ENCODE data around the gene TPBG. TPM values are rescaled to one million over a fixed set of nuclear protein-coding genes. Genes with fewer than 3 reads are reported as not detected.

The TPBG gene
- polyA plus RNA-seq (2012; ENCODE audit: missing spikeins), result 2.8 TPM

- peak; percentile 81 for FAIRE-seq
- peak; percentile 55; the same call in 1 of the 2 replicates for TF ChIP-seq POLR2A (IDR thresholded peaks at IDR 0.05; ENCODE audit: low read depth, low read length)
- 0 out of 2 replicates have a peak, but pooled peaks have one; percentile 46 for TF ChIP-seq POLR2AphosphoS5 (IDR thresholded peaks at IDR 0.05; ENCODE audit: low read depth, low read length)
- TF ChIP-seq TAF1 (IDR thresholded peaks at IDR 0.05; ENCODE audit: borderline replicate concordance, low read depth, low read length), result no peak
- DNase-seq (ENCODE audit: insufficient read length), result peak; percentile 31
These were observed at the start of gene TPBG for GRCh38 chr6:82363428-82364086. Gene TPBG, plus strand, starts transcription at chr6:82363817. Its CDS starts 1,145 bp downstream, at chr6:82364962.

GRCh38 chr6:82322386-82322785 lies 41.2 kb upstream of the TPBG start:
- DNase-seq (ENCODE audit: insufficient read length) (no peak), FAIRE-seq (no peak)
- no peak for TF ChIP-seq TAF1 (IDR thresholded peaks at IDR 0.05; ENCODE audit: borderline replicate concordance, low read depth, low read length)
- no peak for TF ChIP-seq POLR2AphosphoS5 (IDR thresholded peaks at IDR 0.05; ENCODE audit: low read depth, low read length)
- no peak for TF ChIP-seq POLR2A (IDR thresholded peaks at IDR 0.05; ENCODE audit: low read depth, low read length)

- TF ChIP-seq TAF1 (IDR thresholded peaks at IDR 0.05; ENCODE audit: borderline replicate concordance, low read depth, low read length) (no peak), POLR2A (IDR thresholded peaks at IDR 0.05; ENCODE audit: low read depth, low read length) (no peak), POLR2AphosphoS5 (IDR thresholded peaks at IDR 0.05; ENCODE audit: low read depth, low read length) (no peak)
- no peak for DNase-seq (ENCODE audit: insufficient read length)
- no peak for FAIRE-seq
These were observed 33.9 kb upstream of the TPBG start for GRCh38 chr6:82329766-82330165.

GRCh38 chr6:82330171-82330804 lies 33.3 kb upstream of the TPBG start:
- DNase-seq (ENCODE audit: insufficient read length) (no peak), FAIRE-seq (no peak)
- no peak for TF ChIP-seq POLR2AphosphoS5 (IDR thresholded peaks at IDR 0.05; ENCODE audit: low read depth, low read length)
- no peak for TF ChIP-seq POLR2A (IDR thresholded peaks at IDR 0.05; ENCODE audit: low read depth, low read length)
- TF ChIP-seq TAF1 (IDR thresholded peaks at IDR 0.05; ENCODE audit: borderline replicate concordance, low read depth, low read length), result no peak

- FAIRE-seq, result no peak
- DNase-seq (ENCODE audit: insufficient read length), result no peak
These were observed 32.4 kb upstream of the TPBG start for GRCh38 chr6:82331031-82331773.

GRCh38 chr6:82333781-82334180 lies 29.8 kb upstream of the TPBG start:
- no peak for FAIRE-seq
- no peak for TF ChIP-seq POLR2AphosphoS5 (IDR thresholded peaks at IDR 0.05; ENCODE audit: low read depth, low read length)
- no peak for TF ChIP-seq TAF1 (IDR thresholded peaks at IDR 0.05; ENCODE audit: borderline replicate concordance, low read depth, low read length)
- TF ChIP-seq POLR2A (IDR thresholded peaks at IDR 0.05; ENCODE audit: low read depth, low read length), result no peak
- DNase-seq (ENCODE audit: insufficient read length), result no peak

More at GRCh38 chr6:82331031-82331773, 32.4 kb upstream of the TPBG start:
- TF ChIP-seq TAF1 (IDR thresholded peaks at IDR 0.05; ENCODE audit: borderline replicate concordance, low read depth, low read length) (no peak), POLR2AphosphoS5 (IDR thresholded peaks at IDR 0.05; ENCODE audit: low read depth, low read length) (no peak), POLR2A (IDR thresholded peaks at IDR 0.05; ENCODE audit: low read depth, low read length) (no peak)

GRCh38 chr6:82337688-82338257 lies 25.8 kb upstream of the TPBG start:
- no peak for DNase-seq (ENCODE audit: insufficient read length)
- no peak for FAIRE-seq
- TF ChIP-seq POLR2A (IDR thresholded peaks at IDR 0.05; ENCODE audit: low read depth, low read length) (no peak), POLR2AphosphoS5 (IDR thresholded peaks at IDR 0.05; ENCODE audit: low read depth, low read length) (no peak), TAF1 (IDR thresholded peaks at IDR 0.05; ENCODE audit: borderline replicate concordance, low read depth, low read length) (no peak)

- DNase-seq (ENCODE audit: insufficient read length), result no peak
- no peak for TF ChIP-seq POLR2A (IDR thresholded peaks at IDR 0.05; ENCODE audit: low read depth, low read length)
- no peak for TF ChIP-seq POLR2AphosphoS5 (IDR thresholded peaks at IDR 0.05; ENCODE audit: low read depth, low read length)
- no peak for TF ChIP-seq TAF1 (IDR thresholded peaks at IDR 0.05; ENCODE audit: borderline replicate concordance, low read depth, low read length)
- FAIRE-seq, result peak; percentile 9
These were observed 15.5 kb upstream of the TPBG start for GRCh38 chr6:82348130-82348529.

GRCh38 chr6:82353848-82354247 lies 9.8 kb upstream of the TPBG start:
- TF ChIP-seq POLR2A (IDR thresholded peaks at IDR 0.05; ENCODE audit: low read depth, low read length) (no peak), TAF1 (IDR thresholded peaks at IDR 0.05; ENCODE audit: borderline replicate concordance, low read depth, low read length) (no peak), POLR2AphosphoS5 (IDR thresholded peaks at IDR 0.05; ENCODE audit: low read depth, low read length) (no peak)
- no peak for DNase-seq (ENCODE audit: insufficient read length)
- FAIRE-seq, result no peak

- FAIRE-seq (no peak), DNase-seq (ENCODE audit: insufficient read length) (no peak)
- no peak for TF ChIP-seq POLR2A (IDR thresholded peaks at IDR 0.05; ENCODE audit: low read depth, low read length)
- no peak for TF ChIP-seq TAF1 (IDR thresholded peaks at IDR 0.05; ENCODE audit: borderline replicate concordance, low read depth, low read length)
- TF ChIP-seq POLR2AphosphoS5 (IDR thresholded peaks at IDR 0.05; ENCODE audit: low read depth, low read length), result no peak
These were observed 3.1 kb upstream of the TPBG start for GRCh38 chr6:82360552-82360951.

GRCh38 chr6:82361631-82362030 lies 2.0 kb upstream of the TPBG start:
- DNase-seq (ENCODE audit: insufficient read length) (no peak), FAIRE-seq (no peak)
- no peak for TF ChIP-seq POLR2A (IDR thresholded peaks at IDR 0.05; ENCODE audit: low read depth, low read length)
- TF ChIP-seq TAF1 (IDR thresholded peaks at IDR 0.05; ENCODE audit: borderline replicate concordance, low read depth, low read length), result no peak
- no peak for TF ChIP-seq POLR2AphosphoS5 (IDR thresholded peaks at IDR 0.05; ENCODE audit: low read depth, low read length)

Data from GM12892 (cell line).